SK-N-SH (cell line): ENCODE measurements around the gene SPEF2. TPM values are rescaled to one million over a fixed set of nuclear protein-coding genes. Genes with fewer than 3 reads are reported as not detected.
"Not testable (repeated sequence)": the region's sequence is repeated elsewhere in the genome, so short reads cannot be mapped to it uniquely, and the experiment has no call there.

Experiments used
- CTCF ChIA-PET: fragments of 300-600, 350-600 bp; formaldehyde crosslinking; extraction: SDS; loops from one replicate; lab custom pipeline; 2021; lab: Yijun Ruan, JAX
- POLR2A ChIA-PET: fragments of 350-600 bp; sonication (Branson Sonifier 250); formaldehyde crosslinking; extraction: SDS; loops from one replicate; lab custom pipeline; 2020; ENCODE audit warnings: antibody characterized with exemption, inconsistent platforms; lab: Yijun Ruan, JAX
- DNase-seq: peaks from one replicate; pipeline ENCODE4 v3.0.0; 2012
- H2AFZ ChIP-seq: fragments of 200-600 bp; sonication (generic); 2 replicates; pipeline ENCODE4 v1.8.1; 2016; ENCODE audit warnings: antibody characterized with exemption, mild to moderate bottlenecking, low read depth
- H3F3A ChIP-seq: fragments of 200-600 bp; sonication (generic); replicated peaks from 2 replicates; pipeline ENCODE3; 2016; ENCODE audit warnings: antibody characterized with exemption, mild to moderate bottlenecking; ENCODE audit not compliant: insufficient read depth
- H3K27ac ChIP-seq, 2 experiments: fragments of 200-500 bp in 1 of 2; fragments of 200-600 bp in 1 of 2; sonication (Bioruptor generic) in 1 of 2; sonication (generic), shearing (Covaris generic) in 1 of 2; 2 replicates each; pipeline versions ENCODE4 v1.5.1 to v1.6.1; 2014 to 2016; ENCODE audit warnings: low read depth in 2 of 2, inconsistent platforms in 1 of 2, low read length in 1 of 2, mild to moderate bottlenecking in 1 of 2, mixed read lengths in 1 of 2
- H3K27me3 ChIP-seq: fragments of 200-600 bp; sonication (generic), shearing (Covaris generic); 2 replicates; pipeline ENCODE4 v1.6.1; 2016; ENCODE audit warnings: mixed run types; ENCODE audit not compliant: insufficient read depth
- H3K36me3 ChIP-seq, 2 experiments: fragments of 200-500 bp in 1 of 2; fragments of 200-600 bp in 1 of 2; sonication (Bioruptor generic) in 1 of 2; sonication (generic) in 1 of 2; replicated peaks in 1 of 2; 2 replicates each; pipeline versions ENCODE3 to v1.5.1; 2014 to 2016; ENCODE audit warnings: low read length in 1 of 2, mild to moderate bottlenecking in 1 of 2; ENCODE audit not compliant: insufficient read depth in 2 of 2, control insufficient read depth in 1 of 2
- H3K4me1 ChIP-seq, 2 experiments: fragments of 200-500 bp in 1 of 2; fragments of 200-600 bp in 1 of 2; sonication (Bioruptor generic) in 1 of 2; sonication (generic), shearing (Covaris generic) in 1 of 2; 2 replicates each; pipeline versions ENCODE4 v1.5.1 to v1.6.1; 2014 to 2016; ENCODE audit warnings: low read depth in 1 of 2, low read length in 1 of 2, mixed run types in 1 of 2; ENCODE audit not compliant: insufficient read depth in 2 of 2, control insufficient read depth in 1 of 2
- H3K4me2 ChIP-seq: fragments of 200-600 bp; sonication (generic), shearing (Covaris generic); 2 replicates; pipeline ENCODE4 v1.6.1; 2017; ENCODE audit warnings: mixed run types
- H3K4me3 ChIP-seq, 2 experiments: fragments of 200-500 bp in 1 of 2; fragments of 200-600 bp in 1 of 2; sonication (Bioruptor generic) in 1 of 2; sonication (generic), shearing (Covaris generic) in 1 of 2; 2 replicates each; pipeline versions ENCODE4 v1.5.1 to v1.8.1; 2014 to 2016; ENCODE audit warnings: low read depth in 2 of 2, inconsistent platforms in 1 of 2, low read length in 1 of 2, mild to moderate bottlenecking in 1 of 2, mixed read lengths in 1 of 2, moderate library complexity in 1 of 2
- H3K79me2 ChIP-seq: fragments of 200-600 bp; sonication (generic); 2 replicates; pipeline ENCODE4 v1.8.1; 2017; ENCODE audit warnings: mild to moderate bottlenecking; ENCODE audit not compliant: insufficient read depth
- H3K9ac ChIP-seq: fragments of 200-600 bp; sonication (generic); 2 replicates; pipeline ENCODE4 v1.6.1; 2017; ENCODE audit warnings: mixed run types
- H3K9me2 ChIP-seq: fragments of 200-600 bp; sonication (generic); 2 replicates; pipeline ENCODE4 v1.6.1; 2017; ENCODE audit warnings: mixed run types
- H3K9me3 ChIP-seq: fragments of 200-600 bp; sonication (generic); 2 replicates; pipeline ENCODE4 v1.6.1; 2017; ENCODE audit warnings: mixed run types, mild to moderate bottlenecking, moderate library complexity
- H4K20me1 ChIP-seq: fragments of 200-600 bp; sonication (generic); 2 replicates; pipeline ENCODE4 v1.6.1; 2017; ENCODE audit warnings: mild to moderate bottlenecking, mixed run types; ENCODE audit not compliant: insufficient read depth
- CTCF ChIP-seq: fragments of 200-600 bp; sonication (generic); IDR thresholded peaks from 2 replicates; pipeline ENCODE4 v1.6.1; 2017; ENCODE audit warnings: antibody characterized with exemption, mild to moderate bottlenecking, moderate library complexity
- EZH2phosphoT487 ChIP-seq: fragments of 200-600 bp; sonication (generic); IDR thresholded peaks from 2 replicates; pipeline ENCODE4 v1.6.1; 2017; ENCODE audit warnings: low read depth, mixed run types, mild to moderate bottlenecking, antibody characterized with exemption, moderate library complexity, borderline replicate concordance
- GATA2 ChIP-seq: sonication (generic); formaldehyde crosslinking; IDR thresholded peaks from 2 replicates; pipeline ENCODE4 v1.5.0; 2020; ENCODE audit warnings: mild to moderate bottlenecking, missing genetic modification reagents
- MEF2A ChIP-seq: IDR thresholded peaks from 2 replicates; pipeline ENCODE4 v1.4.0; 2012; ENCODE audit warnings: low read depth, borderline replicate concordance
- NFIC ChIP-seq: IDR thresholded peaks from 2 replicates; pipeline ENCODE4 v1.4.0; 2012; ENCODE audit warnings: borderline replicate concordance
- POLR2AphosphoS5 ChIP-seq: IDR thresholded peaks from 2 replicates; pipeline ENCODE4 v1.6.1; 2012; ENCODE audit warnings: low read depth, low read length
- RAD21 ChIP-seq: IDR thresholded peaks from 2 replicates; pipeline ENCODE4 v1.6.1; 2012; ENCODE audit warnings: mild to moderate bottlenecking, low read length
- RXRA ChIP-seq: IDR thresholded peaks from 2 replicates; pipeline ENCODE4 v1.4.0; 2012; ENCODE audit warnings: low read depth, mild to moderate bottlenecking, borderline replicate concordance
- SMC3 ChIP-seq: IDR thresholded peaks from 2 replicates; pipeline ENCODE4 v1.6.1; 2012; ENCODE audit warnings: low read depth, low read length, improper control_type of control experiment
- TEAD4 ChIP-seq: IDR thresholded peaks from 2 replicates; pipeline ENCODE4 v1.4.0; 2012; ENCODE audit warnings: mild to moderate bottlenecking, borderline replicate concordance; ENCODE audit not compliant: insufficient read depth
- whole genome bisulfite sequencing: methylation state at CpG from one replicate; pipeline ENCODE4 v1.1.6; 2017; ENCODE audit warnings: low lambda C conversion rate; 5-methylcytosine and 5-hydroxymethylcytosine counted together
- polyA plus RNA-seq, 3 experiments: library from polyadenylated mRNA; depleted of rRNA; stranded (reverse); fragments of >200 nt; gene quantifications; 2 replicates each; pipeline ENCODE4 v1.2.3, GENCODE V29; 2012
- TF ChIP-seq, protein P1 (sequence below): fragments of 150-350 bp; IDR thresholded peaks from 2 replicates; pipeline ENCODE4 v1.6.1; 2016; ENCODE audit warnings: mild to moderate bottlenecking, low read depth, low read length

The SPEF2 gene
- polyA plus RNA-seq, 1 of the 3 experiments (the other 2 are of a cell fraction): 1.6 TPM

DNA sequence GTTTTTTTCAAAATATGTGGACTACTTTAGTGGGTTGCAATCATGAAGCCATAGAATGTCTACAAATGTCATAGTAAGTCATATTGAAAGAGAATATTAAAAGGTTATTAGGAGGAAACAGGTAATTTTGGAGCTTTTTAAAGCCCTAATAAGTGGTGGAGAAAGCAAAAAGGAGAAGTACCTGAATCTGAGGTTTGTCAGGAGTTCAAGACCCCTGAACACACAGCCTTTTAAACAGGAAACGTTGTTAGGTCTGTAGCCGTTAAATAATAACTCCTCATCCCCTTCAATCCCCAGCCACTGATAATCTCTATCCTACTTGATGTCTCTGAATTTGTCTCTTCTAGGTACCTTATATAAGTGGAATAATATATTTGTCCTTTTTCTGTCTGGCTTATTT lies 51.1 kb downstream of the SPEF2 start (continued):
- no peak for TF ChIP-seq GATA2 (CRISPR knock-in tag)
- TF ChIP-seq MEF2A: no peak

GRCh38 chr5:35671541-35672295 lies 54.1 kb downstream of the SPEF2 start:
- H3K9ac ChIP-seq: no peak overlapping the region
- H3K79me2 ChIP-seq: no peaks in the 10 kb centered on the region
- H4K20me1 ChIP-seq: no peaks in the 10 kb centered on the region
- H3K36me3 ChIP-seq: no peaks in the 10 kb centered on the region
- no peak overlapping the region for H2AFZ ChIP-seq
- TF ChIP-seq NFIC: no peak
- TF ChIP-seq, protein P1, sequence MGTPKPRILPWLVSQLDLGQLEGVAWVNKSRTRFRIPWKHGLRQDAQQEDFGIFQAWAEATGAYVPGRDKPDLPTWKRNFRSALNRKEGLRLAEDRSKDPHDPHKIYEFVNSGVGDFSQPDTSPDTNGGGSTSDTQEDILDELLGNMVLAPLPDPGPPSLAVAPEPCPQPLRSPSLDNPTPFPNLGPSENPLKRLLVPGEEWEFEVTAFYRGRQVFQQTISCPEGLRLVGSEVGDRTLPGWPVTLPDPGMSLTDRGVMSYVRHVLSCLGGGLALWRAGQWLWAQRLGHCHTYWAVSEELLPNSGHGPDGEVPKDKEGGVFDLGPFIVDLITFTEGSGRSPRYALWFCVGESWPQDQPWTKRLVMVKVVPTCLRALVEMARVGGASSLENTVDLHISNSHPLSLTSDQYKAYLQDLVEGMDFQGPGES: no peak
- TF ChIP-seq RAD21: no peak
- no peak for TF ChIP-seq GATA2 (CRISPR knock-in tag)
- no peak for TF ChIP-seq TEAD4
- TF ChIP-seq SMC3: no peak
- H3F3A ChIP-seq: no peaks in the 10 kb centered on the region
- DNase-seq: no peak
- H3K27me3 ChIP-seq: no peaks in the 10 kb centered on the region
- no peaks in the 10 kb centered on the region for H3K9me3 ChIP-seq
- POLR2A ChIA-PET: no interaction called here
- H3K4me2 ChIP-seq: no peak overlapping the region
- no peaks in the 10 kb centered on the region for H3K4me1 ChIP-seq
- 71% methylated on average over 5 of the region's 5 CpGs for WGBS
- H3K27ac ChIP-seq: no peak overlapping the region
- no peaks in the 10 kb centered on the region for H3K9me2 ChIP-seq
- no peak overlapping the region for H3K4me3 ChIP-seq
- CTCF ChIA-PET: interaction anchor here (0.8 kb wide), 1 partner anchor 15 kb away, joined by 3 read pairs; no protein-coding TSS in a partner anchor

DNA sequence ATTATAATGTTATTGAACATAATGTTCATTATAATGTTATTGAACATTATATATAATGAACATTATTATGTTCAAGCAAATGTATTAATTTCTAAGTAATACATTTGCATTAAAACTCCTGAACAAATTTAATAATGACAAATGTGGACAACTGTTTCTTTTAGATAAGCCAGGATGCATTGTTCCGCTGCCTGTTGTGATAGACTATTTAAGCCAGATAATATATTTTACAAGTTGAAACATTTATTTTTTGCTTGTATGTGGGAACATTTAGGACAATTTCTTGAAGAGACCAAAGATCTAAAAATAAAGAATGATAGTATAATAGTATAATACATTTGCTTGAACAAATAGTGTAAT lies 54.6 kb downstream of the SPEF2 start:
- H3F3A ChIP-seq, H3K4me3 ChIP-seq, H4K20me1 ChIP-seq, POLR2A ChIA-PET, H3K79me2 ChIP-seq, H2AFZ ChIP-seq, H3K4me1 ChIP-seq, H3K36me3 ChIP-seq, H3K9ac ChIP-seq, DNase-seq, H3K9me3 ChIP-seq, H3K9me2 ChIP-seq, H3K4me2 ChIP-seq, H3K27me3 ChIP-seq, H3K27ac ChIP-seq: not testable (repeated sequence)
- CTCF ChIA-PET: interaction anchor here (1.6 kb wide), 1 partner anchor 22 kb away, joined by 5 read pairs; no protein-coding TSS in a partner anchor
- 80% methylated on average over 1 of the region's 1 CpG for WGBS

- no peak for DNase-seq
- ChIA-PET CTCF (interaction anchor here (1.6 kb wide), 1 partner anchor 22 kb away, joined by 5 read pairs; no protein-coding TSS in a partner anchor), POLR2A (no interaction called here)
- Histone ChIP-seq H3K27me3 (no peaks in the 10 kb centered on the region), H3K36me3 (no peaks in the 10 kb centered on the region), H3K79me2 (no peaks in the 10 kb centered on the region), H3F3A (no peaks in the 10 kb centered on the region), H3K27ac (no peak overlapping the region), H3K9ac (no peak overlapping the region), H3K4me3 (no peak overlapping the region), H3K9me3 (no peaks in the 10 kb centered on the region), H2AFZ (no peak overlapping the region), H4K20me1 (no peaks in the 10 kb centered on the region), H3K4me2 (no peak overlapping the region), H3K9me2 (no peaks in the 10 kb centered on the region), H3K4me1 (peaks cover 0 to 2% of the 10 kb centered on the region in 2 experiments; a peak in 1 of 4 replicates)
- WGBS: 100% methylated on average over 1 of the region's 1 CpG
- TF ChIP-seq, protein P1: no peak
- TF ChIP-seq CTCF (no peak), RAD21 (no peak), SMC3 (no peak), POLR2AphosphoS5 (no peak), TEAD4 (no peak), EZH2phosphoT487 (no peak), RXRA (no peak)
Measured at GRCh38 chr5:35672995-35673394, 55.3 kb downstream of the SPEF2 start.
